ENCODE results near the gene LGALS1. TPM values are rescaled to one million over a fixed set of nuclear protein-coding genes. Genes with fewer than 3 reads are reported as not detected.
A peak's percentile ranks its signal among the peaks of the same experiment; 100 is the strongest.
"Not testable (repeated sequence)": the region's sequence is repeated elsewhere in the genome, so short reads cannot be mapped to it uniquely, and the experiment has no call there.

LGALS1 gene
- total RNA-seq, 1 experiment from 2014 or later: 3,537 TPM

- peak; percentile 59 for DNase-seq (ENCODE audit: low spot score)
Observed at GRCh38 chr22:37686002-37686982, 10.9 kb downstream of the LGALS1 start, which contains the start of gene NOL12. Gene NOL12, plus strand, starts transcription at chr22:37686343. Its CDS starts 50 bp downstream, at chr22:37686393.

GRCh38 chr22:37690407-37690806 is 15.0 kb downstream of the LGALS1 start:
- no peak for DNase-seq (ENCODE audit: low spot score)

- no peak for DNase-seq (ENCODE audit: low spot score)
Observed at GRCh38 chr22:37690901-37691504, 15.6 kb downstream of the LGALS1 start.

GRCh38 chr22:37692627-37693285 is 17.3 kb downstream of the LGALS1 start:
- DNase-seq (ENCODE audit: low spot score): no peak

GRCh38 chr22:37694131-37694530 is 18.7 kb downstream of the LGALS1 start:
- DNase-seq (ENCODE audit: low spot score): not testable (repeated sequence)

- DNase-seq (ENCODE audit: low spot score): not testable (repeated sequence)
Observed at GRCh38 chr22:37696260-37696656, 20.8 kb downstream of the LGALS1 start.

- DNase-seq (ENCODE audit: low spot score): peak; percentile 86
Observed at GRCh38 chr22:37696657-37697537, 21.5 kb downstream of the LGALS1 start, which contains the start of gene TRIOBP. Gene TRIOBP, plus strand, starts transcription at chr22:37697048. Its CDS starts 4,318 bp downstream, at chr22:37701366.

GRCh38 chr22:37697538-37697835 is 22.1 kb downstream of the LGALS1 start:
- DNase-seq (ENCODE audit: low spot score): no peak

GRCh38 chr22:37701141-37701786 is 25.8 kb downstream of the LGALS1 start:
- DNase-seq (ENCODE audit: low spot score): no peak

GRCh38 chr22:37703906-37704305 is 28.5 kb downstream of the LGALS1 start:
- no peak for DNase-seq (ENCODE audit: low spot score)

- no peak for DNase-seq (ENCODE audit: low spot score)
Observed at GRCh38 chr22:37704645-37705044, 29.2 kb downstream of the LGALS1 start.

GRCh38 chr22:37705205-37705604 is 29.8 kb downstream of the LGALS1 start:
- no peak for DNase-seq (ENCODE audit: low spot score)

- no peak for DNase-seq (ENCODE audit: low spot score)
Observed at GRCh38 chr22:37708580-37709444, 33.4 kb downstream of the LGALS1 start.

GRCh38 chr22:37709445-37709765 is 34.0 kb downstream of the LGALS1 start:
- no peak for DNase-seq (ENCODE audit: low spot score)

- no peak for DNase-seq (ENCODE audit: low spot score)
Observed at GRCh38 chr22:37710675-37711074, 35.2 kb downstream of the LGALS1 start.

GRCh38 chr22:37711490-37711889 is 36.1 kb downstream of the LGALS1 start:
- no peak for DNase-seq (ENCODE audit: low spot score)

GRCh38 chr22:37713761-37714160 is 38.3 kb downstream of the LGALS1 start:
- no peak for DNase-seq (ENCODE audit: low spot score)

GRCh38 chr22:37714634-37715033 is 39.2 kb downstream of the LGALS1 start:
- no peak for DNase-seq (ENCODE audit: low spot score)

- DNase-seq (ENCODE audit: low spot score): no peak
Observed at GRCh38 chr22:37715760-37716159, 40.3 kb downstream of the LGALS1 start.

- peak; percentile 40 for DNase-seq (ENCODE audit: low spot score)
Observed at GRCh38 chr22:37716708-37717107, 41.3 kb downstream of the LGALS1 start.

Data from A172 (cell line).